Measurements from ENCODE around the gene DNAJB6. TPM values are rescaled to one million over a fixed set of nuclear protein-coding genes. Genes with fewer than 3 reads are reported as not detected.

The DNAJB6 gene
- total and polyA plus RNA-seq, 8 donors, result 48.7 to 233 (median 65.4) TPM

DNA sequence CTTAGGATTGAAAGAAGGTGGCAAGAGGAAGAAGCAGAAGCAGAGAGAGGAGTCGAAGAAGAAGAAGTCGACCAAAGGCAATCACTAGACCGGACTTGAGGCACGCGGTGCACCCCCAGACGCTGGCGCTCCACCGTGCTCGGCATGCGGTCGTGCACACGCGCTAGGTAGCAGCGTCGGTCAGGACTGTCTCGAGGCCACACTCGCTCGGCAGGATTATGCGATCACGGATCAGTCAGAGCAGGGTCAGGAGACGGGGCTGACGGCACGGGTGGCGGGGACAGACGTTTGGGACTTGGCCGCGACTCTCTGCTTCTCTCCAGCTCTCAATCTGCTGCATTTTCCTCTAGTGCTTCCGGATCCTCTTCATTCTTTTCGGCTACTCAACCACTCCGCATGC, 79.2 kb downstream of the DNAJB6 start:
- no peaks in the 10 kb centered on the region for H3K9me3 ChIP-seq
- 96 to 98% (median 97%) methylated on average over 30 of the region's 30 CpGs for WGBS, 5 donors
- intact Hi-C loops (cut with DNase I; ENCODE audit: low total_unique reads), result no loop called here
- peaks cover 11 to 85% (median 78%) of the 10 kb centered on the region in 4 donors for H3K36me3 ChIP-seq
- no peak for DNase-seq
- H3K4me1 ChIP-seq, result no peaks in the 10 kb centered on the region
- H3K27me3 ChIP-seq, result no peaks in the 10 kb centered on the region
- H3K27ac ChIP-seq, result no peak overlapping the region
- TF ChIP-seq, protein P1, sequence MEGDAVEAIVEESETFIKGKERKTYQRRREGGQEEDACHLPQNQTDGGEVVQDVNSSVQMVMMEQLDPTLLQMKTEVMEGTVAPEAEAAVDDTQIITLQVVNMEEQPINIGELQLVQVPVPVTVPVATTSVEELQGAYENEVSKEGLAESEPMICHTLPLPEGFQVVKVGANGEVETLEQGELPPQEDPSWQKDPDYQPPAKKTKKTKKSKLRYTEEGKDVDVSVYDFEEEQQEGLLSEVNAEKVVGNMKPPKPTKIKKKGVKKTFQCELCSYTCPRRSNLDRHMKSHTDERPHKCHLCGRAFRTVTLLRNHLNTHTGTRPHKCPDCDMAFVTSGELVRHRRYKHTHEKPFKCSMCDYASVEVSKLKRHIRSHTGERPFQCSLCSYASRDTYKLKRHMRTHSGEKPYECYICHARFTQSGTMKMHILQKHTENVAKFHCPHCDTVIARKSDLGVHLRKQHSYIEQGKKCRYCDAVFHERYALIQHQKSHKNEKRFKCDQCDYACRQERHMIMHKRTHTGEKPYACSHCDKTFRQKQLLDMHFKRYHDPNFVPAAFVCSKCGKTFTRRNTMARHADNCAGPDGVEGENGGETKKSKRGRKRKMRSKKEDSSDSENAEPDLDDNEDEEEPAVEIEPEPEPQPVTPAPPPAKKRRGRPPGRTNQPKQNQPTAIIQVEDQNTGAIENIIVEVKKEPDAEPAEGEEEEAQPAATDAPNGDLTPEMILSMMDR (IDR thresholded peaks at IDR 0.05), result no peak
- TF ChIP-seq POLR2A (IDR thresholded peaks at IDR 0.05), result no peak
- TF ChIP-seq POLR2AphosphoS5 (IDR thresholded peaks at IDR 0.05), result no peak
- TF ChIP-seq EP300 (IDR thresholded peaks at IDR 0.05), result no peak
- H3K4me3 ChIP-seq, result no peak overlapping the region

DNA sequence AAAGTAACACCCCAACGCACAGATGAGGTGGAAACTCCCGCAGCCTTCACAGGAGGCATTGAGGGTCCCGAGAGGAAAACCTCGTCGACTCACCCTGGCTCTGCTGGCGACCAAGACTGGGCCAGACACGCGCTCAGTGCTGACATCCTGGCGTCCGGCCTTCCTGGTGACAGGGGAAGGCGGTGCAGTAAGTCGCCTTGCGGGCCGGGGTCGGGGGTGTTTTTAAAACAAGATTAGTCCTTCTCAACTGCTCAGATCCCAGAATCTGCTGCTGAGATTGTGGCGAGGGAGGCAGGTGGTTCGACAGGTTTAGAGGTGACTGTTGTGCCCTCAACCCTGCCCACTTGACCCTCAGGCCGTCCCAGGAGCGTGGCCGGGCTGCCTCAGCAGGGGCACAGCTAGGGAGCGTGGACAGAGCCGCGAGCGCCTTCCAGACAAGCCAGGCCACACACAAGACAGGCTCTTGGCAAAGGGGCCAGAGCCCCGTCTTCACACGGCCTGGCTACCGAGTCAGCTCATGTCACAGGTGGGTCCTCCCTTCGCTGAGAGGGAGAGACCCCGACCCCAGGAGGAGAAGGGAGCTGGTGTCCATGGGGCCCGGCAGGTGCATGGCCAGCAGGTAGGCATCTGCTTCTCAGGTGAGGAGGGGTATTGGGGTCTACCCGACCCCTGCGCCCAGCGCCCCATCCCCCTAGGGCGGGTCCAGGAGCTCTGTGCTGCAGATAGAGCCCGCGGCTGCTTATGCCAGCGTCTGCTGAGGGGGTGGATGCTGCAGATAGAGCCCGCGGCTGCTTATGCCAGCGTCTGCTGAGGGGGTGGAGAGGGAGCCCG, 81.6 kb downstream of the DNAJB6 start:
- 89 to 93% (median 92%) methylated on average over 35 to 41 of the region's 41 CpGs for WGBS, 5 donors
- no peaks in the 10 kb centered on the region for H3K9me3 ChIP-seq
- H3K4me1 ChIP-seq, result no peaks in the 10 kb centered on the region
- DNase-seq, result no peak
- TF ChIP-seq EP300 (IDR thresholded peaks at IDR 0.05), result no peak
- no peak for TF ChIP-seq POLR2AphosphoS5 (IDR thresholded peaks at IDR 0.05)
- TF ChIP-seq POLR2A (IDR thresholded peaks at IDR 0.05), result no peak
- TF ChIP-seq, protein P1 (IDR thresholded peaks at IDR 0.05), result no peak
- intact Hi-C loops (cut with DNase I; ENCODE audit: low total_unique reads), result no loop called here
- H3K36me3 ChIP-seq, result peaks cover 11 to 69% (median 61%) of the 10 kb centered on the region in 4 donors
- H3K27ac ChIP-seq, result no peak overlapping the region
- no peak overlapping the region for H3K4me3 ChIP-seq
- no peaks in the 10 kb centered on the region for H3K27me3 ChIP-seq

DNA sequence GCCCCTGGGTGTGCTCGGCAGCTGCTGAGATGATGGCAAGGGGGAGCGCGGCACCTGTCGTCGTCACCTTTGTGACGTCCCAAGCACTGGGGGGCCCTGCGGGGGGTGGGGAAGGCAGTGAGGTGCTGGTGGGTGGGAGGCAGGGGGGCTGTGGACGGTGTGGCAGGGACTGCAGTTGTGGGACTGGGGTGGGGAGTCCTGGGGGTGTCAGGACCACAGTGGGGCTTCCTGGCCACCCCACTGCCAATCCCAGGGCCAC, 82.2 kb downstream of the DNAJB6 start:
- no peak overlapping the region for H3K4me3 ChIP-seq
- no peaks in the 10 kb centered on the region for H3K4me1 ChIP-seq
- 87 to 100% (median 93%) methylated on average over 1 to 8 of the region's 8 CpGs for WGBS, 5 donors
- no peak for DNase-seq
- H3K9me3 ChIP-seq, result no peaks in the 10 kb centered on the region
- H3K27ac ChIP-seq, result no peak overlapping the region
- H3K36me3 ChIP-seq, result peaks cover 11 to 67% (median 58%) of the 10 kb centered on the region in 4 donors
- TF ChIP-seq, protein P1 (IDR thresholded peaks at IDR 0.05), result no peak
- TF ChIP-seq EP300 (IDR thresholded peaks at IDR 0.05) (no peak), POLR2AphosphoS5 (IDR thresholded peaks at IDR 0.05) (no peak), POLR2A (IDR thresholded peaks at IDR 0.05) (no peak)
- no peaks in the 10 kb centered on the region for H3K27me3 ChIP-seq
- intact Hi-C loops (cut with DNase I; ENCODE audit: low total_unique reads), result no loop called here

DNA sequence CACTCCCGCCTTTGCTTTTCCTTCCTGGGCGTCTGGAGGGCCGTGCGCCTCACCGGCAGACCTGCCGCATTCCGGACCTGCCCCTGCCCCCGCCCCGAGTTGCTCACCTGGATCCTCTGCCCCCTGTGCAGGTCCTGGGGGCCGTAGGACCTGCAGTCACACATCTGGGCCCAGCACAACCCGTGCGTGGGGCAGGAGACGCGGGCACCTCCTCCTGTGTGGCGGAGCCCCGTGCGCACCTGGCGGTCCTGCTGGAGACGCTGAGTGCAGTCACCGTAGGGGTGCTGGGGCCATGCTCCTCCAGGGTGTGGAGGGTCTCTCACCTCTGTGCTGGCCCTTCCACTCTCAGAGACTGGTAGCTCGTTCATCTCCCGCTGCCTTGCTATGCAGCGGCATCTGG, 85.5 kb downstream of the DNAJB6 start:
- Histone ChIP-seq H3K9me3 (no peaks in the 10 kb centered on the region), H3K4me1 (no peaks in the 10 kb centered on the region), H3K36me3 (peaks cover 6 to 34% (median 25%) of the 10 kb centered on the region in 4 donors), H3K4me3 (no peak overlapping the region), H3K27ac (no peak overlapping the region), H3K27me3 (no peaks in the 10 kb centered on the region)
- 84 to 91% (median 91%) methylated on average over 11 to 23 of the region's 23 CpGs for WGBS, 5 donors
- intact Hi-C loops (cut with DNase I; ENCODE audit: low total_unique reads), result no loop called here
- TF ChIP-seq POLR2A (IDR thresholded peaks at IDR 0.05), result no peak
- no peak for TF ChIP-seq POLR2AphosphoS5 (IDR thresholded peaks at IDR 0.05)
- TF ChIP-seq, protein P1 (IDR thresholded peaks at IDR 0.05), result no peak
- TF ChIP-seq EP300 (IDR thresholded peaks at IDR 0.05), result no peak
- no peak for DNase-seq

Measured in stomach (tissue), 9 donors.